AG09309 (cell line): ENCODE data around the gene FOXD3.

ENCODE experiments used
- DNase-seq: peaks from one replicate; pipeline ENCODE4 v3.0.0-alpha.2; 2010; ENCODE audit warnings: low read depth
- H3K4me3 ChIP-seq: 2 replicates; pipeline ENCODE4 v1.5.1; 2011; ENCODE audit warnings: mild to moderate bottlenecking, low read depth, low read length, moderate library complexity; ENCODE audit not compliant: control insufficient read depth
- CTCF ChIP-seq: IDR thresholded peaks from 2 replicates; pipeline ENCODE4 v1.5.1; 2011; ENCODE audit warnings: mild to moderate bottlenecking, low read depth, low read length, inconsistent platforms; ENCODE audit not compliant: insufficient read depth, control insufficient read depth; ENCODE audit errors: missing control alignments

FOXD3 gene

GRCh38 chr1:63321066-63321784 is 1.1 kb upstream of the FOXD3 start:
- DNase-seq = no peak
- TF ChIP-seq CTCF = no peak
- H3K4me3 ChIP-seq = no peak overlapping the region

DNA sequence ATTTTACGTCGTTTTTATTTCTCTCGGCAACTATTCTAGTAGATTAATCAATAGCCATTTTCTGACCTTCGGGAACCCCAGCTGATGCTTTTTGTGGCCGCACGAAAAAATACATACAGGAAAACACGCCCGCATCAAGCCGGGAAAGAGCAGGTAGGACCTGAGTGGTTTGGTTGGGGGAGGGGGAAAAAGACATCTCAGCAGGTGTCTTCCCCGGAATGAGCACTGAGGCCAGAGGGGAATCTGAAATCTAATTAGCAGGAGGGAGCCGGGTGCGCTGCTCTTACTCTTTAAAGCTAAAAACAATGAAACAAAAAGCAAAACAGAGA is 618 bp upstream of the FOXD3 start:
- DNase-seq = no peak
- H3K4me3 ChIP-seq = no peak overlapping the region; the same call in 1 of the 2 replicates

GRCh38 chr1:63322944-63323864 is 837 bp downstream of the FOXD3 start:
- no peak for TF ChIP-seq CTCF
- DNase-seq = no peak
- no peak overlapping the region; the same call in 1 of the 2 replicates for H3K4me3 ChIP-seq

More for the DNA sequence above, 618 bp upstream of the FOXD3 start:
- TF ChIP-seq CTCF = no peak

- H3K4me3 ChIP-seq = no peak overlapping the region
- DNase-seq = no peak
- no peak for TF ChIP-seq CTCF
These were observed 1.8 kb downstream of the FOXD3 start for GRCh38 chr1:63323865-63324778.

DNA sequence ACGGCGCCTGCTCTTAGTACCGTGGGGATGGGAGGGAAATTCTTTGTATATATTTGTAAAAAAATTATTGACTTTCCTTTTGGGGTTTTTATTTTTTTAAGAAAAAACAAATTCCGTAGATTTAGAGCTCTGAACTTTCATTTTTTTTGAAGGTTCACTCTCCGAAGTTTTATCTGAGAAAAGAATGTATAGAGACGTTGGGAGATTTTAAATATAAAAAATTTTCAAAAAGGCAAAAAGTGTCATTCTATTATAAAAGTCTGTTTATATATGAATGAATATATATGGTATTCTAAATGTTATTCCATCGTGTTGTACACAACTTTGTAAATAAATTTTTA is 2.4 kb downstream of the FOXD3 start:
- DNase-seq = no peak
- H3K4me3 ChIP-seq = no peak overlapping the region
- no peak for TF ChIP-seq CTCF

- no peak for DNase-seq
- H3K4me3 ChIP-seq = no peak overlapping the region
- TF ChIP-seq CTCF = no peak
These were observed 3.1 kb downstream of the FOXD3 start for GRCh38 chr1:63325279-63325985.
